Central memory CD4-positive, alpha-beta T cell (primary cell): ENCODE measurements around the gene ASTN2.
"Not testable (repeated sequence)": the region's sequence is repeated elsewhere in the genome, so short reads cannot be mapped to it uniquely, and the experiment has no call there.

Source experiments
- DNase-seq: peaks from one replicate; pipeline ENCODE4 v3.0.0; 2022

The ASTN2 gene

DNA sequence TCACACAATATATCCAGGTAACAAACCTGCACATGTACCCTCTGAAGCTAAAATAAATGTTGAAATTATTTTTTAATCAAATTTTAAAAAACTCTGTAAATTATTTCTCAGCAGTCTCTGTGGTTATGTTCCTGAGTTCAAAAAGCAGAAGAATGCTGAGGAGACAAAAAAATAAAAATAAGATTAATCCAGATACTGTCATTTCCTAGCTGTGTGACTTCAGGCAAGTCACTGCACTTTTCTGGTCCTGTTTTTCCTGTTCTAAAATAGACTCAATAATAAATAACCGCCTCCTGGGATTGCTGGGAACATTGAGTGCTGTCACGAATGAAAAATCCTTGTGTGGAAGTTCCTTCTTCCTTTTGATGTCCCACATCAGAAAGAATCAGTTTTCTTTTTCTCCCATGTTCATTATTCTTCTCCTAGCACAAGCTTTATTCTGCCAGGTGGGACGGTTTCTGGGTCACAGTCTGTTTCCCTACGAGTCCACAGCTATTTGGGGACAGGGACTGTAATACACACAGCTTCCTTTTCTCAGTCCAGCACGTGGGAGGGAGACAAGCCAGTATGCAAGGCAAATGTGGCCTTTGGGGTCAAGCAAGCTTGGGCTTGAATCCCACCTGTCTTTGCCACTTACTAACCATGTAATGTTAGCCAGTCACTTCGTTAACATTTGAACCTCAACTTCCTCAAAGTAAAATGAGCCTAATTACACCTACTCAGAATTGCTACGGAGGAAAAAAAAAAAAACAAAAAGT lies 570.8 kb downstream of the ASTN2 start:
- DNase-seq = no peak

DNA sequence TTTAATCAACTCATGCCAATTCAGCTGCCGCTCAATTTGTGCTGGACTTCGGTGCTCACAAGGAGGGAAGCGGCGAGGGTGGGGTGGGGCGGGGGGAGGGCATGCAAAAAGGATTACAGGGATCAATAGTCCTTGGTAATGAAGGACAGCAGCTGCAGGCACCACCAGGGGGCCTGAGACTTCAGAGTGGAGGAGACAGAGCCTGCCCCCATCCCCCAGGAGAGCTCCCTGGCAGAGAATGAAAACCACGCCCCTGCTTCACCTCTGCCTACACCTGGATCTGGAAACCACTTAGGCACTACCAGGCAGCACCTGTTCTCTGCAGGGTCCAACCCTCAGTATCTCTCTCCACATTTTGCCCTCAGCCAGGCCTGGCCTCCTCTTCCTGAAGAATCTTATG lies 572.2 kb downstream of the ASTN2 start:
- no peak for DNase-seq

DNA sequence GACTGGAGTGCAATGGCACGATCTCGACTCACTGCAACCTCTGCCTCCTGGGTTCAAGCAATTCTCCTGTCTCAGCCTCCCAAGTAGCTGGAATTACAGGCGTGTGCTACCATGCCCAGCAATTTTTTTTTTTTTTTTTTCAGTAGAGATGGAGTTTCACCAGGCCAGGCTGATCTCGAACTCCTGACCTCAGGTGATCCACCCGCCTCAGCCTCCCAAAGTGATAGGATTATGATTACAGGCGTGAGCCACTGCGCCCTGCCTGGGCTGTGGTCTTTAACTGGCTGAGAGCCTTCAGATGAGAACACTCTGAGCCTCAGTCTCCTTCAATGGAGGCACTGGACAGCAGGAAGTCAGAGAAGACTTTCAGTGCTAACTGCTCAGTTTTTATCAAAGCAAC lies 576.4 kb downstream of the ASTN2 start:
- DNase-seq = not testable (repeated sequence)

DNA sequence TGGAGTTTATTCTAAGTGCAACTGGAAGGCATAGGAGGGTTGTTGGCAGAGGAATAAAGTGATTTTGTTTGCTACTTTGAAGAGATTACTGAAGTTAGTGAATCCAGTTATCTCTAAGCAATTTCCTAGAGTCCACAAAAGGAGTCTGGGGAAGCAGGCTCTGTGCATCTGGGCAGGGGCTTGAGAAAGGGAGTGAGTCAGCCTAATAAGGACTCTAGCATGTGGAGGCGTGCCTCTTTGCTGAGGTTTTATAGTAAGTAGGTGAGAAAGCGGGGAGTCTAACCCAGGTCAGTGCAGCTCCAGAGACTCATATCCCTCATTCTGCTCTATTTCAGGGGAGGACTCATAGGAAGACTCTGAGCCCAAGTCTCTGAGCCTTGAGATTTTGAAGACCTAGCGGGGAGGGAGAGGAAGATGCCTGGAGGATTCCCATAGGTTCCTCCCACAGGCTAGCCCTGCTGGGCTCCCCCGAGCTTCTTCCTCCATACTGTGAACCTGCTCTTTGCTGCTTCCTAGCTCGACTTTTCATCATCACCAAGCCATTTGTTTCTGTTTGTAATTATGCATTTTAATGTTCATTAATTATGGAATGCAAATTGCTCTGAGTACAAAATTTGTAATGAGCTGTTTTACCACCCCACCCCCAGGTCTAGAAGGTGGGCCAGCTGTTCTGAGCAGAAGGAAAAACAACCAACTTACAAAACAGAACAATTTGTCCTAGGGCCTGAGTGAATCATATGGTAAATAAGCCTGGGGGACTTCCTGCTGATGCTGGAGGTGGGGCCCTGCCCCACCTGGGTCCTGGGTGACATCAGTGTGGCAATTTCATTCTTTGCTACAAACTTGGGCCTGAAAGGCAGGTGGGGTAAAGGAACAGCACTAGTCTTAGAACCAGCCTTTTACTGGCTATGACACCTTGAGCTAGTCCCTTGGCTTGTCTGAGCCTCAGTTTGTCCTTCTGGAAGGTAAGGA lies 577.6 kb downstream of the ASTN2 start:
- DNase-seq = no peak

DNA sequence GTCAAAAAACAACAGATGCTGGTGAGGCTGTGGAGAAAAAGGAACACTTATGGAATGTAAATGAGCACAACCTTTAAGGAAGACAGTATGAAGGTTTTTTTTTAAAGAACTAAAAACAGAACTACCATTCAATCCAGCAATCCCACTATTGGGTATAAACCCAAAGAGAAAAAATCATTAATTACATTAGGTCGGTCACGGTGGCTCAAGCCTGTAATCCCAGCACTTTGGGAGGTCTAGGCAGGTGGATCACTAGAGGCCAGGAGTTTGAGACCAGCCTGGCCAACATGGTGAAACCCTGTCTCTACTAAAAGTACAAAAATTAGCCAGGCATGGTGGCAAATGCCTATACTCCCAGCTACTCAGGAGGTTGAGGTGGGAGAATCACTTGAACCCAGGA lies 584.5 kb downstream of the ASTN2 start:
- not testable (repeated sequence) for DNase-seq

DNA sequence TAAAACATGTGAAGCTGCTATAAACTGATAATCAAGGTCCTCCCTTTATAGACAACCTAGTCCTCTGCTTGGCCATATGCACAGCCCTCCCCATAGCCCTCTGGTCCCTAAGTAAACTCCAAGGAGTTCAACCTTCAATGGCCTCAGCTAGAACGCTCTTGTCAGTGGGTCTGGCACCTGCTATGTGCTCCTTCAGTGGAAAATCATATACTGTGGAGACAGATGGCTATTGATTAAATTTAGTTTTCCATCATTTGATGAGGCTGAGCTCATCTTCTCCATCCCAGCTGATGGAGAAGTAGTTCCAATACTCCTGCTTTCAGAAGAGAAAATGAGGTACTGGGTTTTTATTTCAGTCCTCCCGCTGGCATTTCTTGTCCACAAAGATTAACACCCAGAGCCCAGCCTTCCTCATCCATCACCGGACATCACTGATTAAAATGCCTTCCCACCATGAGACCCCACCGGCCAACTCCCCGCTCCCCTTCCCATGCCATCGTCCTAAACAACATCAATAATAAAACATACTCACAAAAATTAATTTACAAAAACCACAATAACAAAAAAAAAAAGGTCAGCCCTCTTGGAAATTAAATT lies 593.1 kb downstream of the ASTN2 start:
- DNase-seq = no peak

DNA sequence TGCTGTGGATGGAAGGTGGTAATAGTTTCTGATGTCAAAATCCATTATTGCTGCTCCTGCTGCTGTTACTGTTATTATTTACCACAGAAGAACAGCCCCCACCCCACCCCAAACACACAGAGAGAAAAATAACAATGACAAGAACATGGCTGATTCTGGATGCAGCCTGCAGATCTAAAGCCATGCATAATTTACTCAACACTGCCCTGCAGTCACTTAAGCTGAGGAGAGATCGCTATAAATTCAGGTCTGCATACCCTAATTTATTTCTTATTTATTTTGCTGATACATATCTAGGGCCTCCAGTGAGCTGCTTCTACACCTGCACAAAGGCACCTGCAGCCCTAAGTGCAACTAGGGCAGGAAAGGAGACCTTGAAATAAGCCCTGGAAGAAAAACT lies 595.7 kb downstream of the ASTN2 start:
- no peak for DNase-seq

DNA sequence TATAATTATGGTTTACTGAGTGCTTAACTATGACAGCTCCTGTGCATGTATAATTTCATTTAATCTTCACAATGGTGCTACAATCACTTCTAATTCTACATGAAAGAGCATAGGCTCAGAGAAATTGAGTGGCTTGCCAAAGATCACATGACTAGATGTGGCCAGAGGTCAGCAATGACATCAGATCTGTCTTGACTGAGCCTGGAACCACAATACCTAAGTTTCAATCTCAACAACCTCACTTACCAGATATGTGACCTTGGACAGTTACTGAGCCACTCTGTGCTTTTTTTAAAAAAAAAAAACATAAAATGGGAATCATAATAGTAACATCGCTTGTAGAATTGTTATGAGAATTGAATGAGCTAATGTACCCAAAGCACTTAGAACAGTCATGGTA lies 597.1 kb downstream of the ASTN2 start:
- DNase-seq = no peak

DNA sequence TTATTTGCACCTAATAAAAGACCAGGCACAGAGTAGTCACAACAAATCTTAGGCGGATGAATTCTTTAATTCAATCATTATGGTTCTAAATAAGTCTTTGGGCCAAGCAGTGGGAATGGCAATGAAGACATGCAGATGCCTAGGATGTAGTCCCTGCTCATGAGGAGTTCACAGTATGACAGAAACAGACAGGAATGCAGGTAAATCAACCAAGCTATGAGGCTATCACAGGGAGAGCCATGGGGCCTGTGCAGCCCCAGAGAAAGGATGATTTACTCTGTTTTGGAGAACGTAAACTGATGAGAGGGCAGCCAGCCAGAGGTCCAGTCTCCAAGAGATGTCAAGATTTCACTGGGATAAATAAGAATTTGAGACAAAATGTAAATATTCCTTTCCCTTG lies 598.4 kb downstream of the ASTN2 start:
- no peak for DNase-seq

DNA sequence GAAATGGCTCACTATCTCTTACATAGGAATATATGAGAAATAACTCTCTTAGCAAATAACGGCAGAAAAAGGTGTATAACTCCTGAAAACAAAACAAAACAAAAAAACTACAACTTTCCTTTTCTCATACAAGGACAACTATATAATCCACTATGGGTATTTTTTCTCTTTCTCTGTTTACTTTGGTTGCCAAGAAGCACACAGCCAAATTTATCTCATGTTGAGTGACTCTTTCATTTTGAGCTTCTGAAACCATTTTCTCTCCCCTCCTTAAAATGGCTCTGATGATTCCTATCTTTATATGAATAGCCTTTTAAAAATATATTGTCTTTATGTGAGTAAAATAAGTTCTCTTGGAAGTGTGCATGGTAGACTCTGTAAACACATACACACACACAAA lies 599.0 kb downstream of the ASTN2 start:
- DNase-seq = no peak

DNA sequence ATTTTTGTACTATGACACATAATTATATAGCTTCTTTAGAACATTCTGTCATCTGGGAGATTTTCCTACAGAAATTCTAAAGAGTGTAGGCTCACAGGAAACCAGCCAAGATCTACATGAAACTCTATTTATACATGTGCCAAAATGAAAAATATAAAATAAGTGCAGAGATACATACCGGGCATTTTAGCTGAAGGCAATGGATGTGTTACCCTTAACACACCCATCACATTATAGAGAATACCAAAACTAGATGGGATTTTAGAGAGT lies 601.9 kb downstream of the ASTN2 start:
- DNase-seq = no peak

DNA sequence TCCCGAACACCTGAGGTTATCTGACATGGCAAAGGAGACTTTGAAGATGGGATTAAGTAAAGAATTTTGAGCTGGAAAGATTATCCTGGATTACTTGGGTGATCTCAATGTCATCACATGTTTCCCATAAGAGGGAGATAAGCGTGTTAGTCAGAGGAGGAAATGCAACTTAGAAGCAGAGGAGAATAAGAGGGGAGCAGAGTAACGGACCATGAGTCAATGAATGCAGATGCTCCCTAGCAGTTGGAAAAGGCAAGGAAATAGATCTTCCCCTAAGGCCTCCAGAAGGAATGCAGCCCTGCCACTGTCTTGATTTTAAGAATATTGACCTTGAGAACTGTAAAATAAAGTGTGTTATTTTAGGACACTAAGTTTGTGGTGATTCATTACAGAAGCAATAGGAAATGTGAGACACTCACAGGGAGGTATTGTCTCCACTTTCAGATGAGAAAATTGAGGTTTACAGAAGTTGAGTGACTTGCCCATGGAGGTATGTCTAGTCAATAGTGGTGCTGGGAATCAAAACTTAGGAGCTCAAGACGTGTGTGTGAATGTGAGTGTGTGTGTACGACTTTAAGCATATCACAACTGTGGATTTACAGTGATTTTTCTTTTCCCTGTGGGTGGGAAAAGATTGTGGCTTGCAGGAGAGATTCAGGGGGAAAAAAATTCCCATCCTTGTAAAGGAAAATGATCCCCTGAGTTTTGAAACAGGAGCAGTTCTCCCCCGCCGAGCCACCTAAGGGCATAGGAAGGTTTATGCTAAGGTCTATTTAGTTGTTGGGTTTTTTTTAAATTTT lies 602.4 kb downstream of the ASTN2 start:
- no peak for DNase-seq

DNA sequence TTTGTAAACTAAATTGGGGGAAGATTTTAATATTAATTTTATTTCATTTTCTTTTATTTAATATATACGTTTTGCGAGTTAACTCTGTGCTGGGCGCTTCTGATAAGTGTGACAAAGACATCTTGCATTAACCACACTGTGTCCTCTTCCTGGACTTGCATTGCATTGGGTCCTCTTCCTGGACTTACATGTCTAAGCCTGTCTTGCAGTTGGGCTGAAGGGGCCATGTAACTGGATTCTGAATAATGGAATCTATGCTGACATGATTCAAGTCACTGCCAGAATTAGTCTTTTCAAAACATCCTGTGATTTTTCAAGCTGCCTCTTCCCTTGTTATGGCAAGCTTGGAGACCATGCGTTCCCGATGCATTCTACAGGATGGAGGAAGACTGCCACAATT lies 605.2 kb downstream of the ASTN2 start:
- DNase-seq = no peak

DNA sequence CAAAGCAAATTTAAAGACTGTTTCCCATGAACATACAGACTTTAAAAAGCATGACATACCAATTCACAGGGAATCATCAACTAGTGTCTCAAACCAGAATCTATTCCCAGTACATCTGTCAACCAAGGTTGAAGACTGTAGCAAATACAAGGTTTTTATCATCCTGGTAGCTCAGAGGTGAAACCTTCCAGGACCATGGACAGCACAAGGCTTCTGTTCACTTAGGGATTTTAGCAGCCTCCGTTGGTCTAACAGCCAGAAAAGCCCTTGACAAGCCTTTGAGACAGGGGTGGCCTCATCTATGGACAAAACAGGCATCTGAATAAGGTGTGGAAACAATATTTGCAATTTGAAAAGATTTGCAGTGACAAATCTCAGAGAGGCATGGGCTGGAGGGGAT lies 608.8 kb downstream of the ASTN2 start:
- DNase-seq = no peak

DNA sequence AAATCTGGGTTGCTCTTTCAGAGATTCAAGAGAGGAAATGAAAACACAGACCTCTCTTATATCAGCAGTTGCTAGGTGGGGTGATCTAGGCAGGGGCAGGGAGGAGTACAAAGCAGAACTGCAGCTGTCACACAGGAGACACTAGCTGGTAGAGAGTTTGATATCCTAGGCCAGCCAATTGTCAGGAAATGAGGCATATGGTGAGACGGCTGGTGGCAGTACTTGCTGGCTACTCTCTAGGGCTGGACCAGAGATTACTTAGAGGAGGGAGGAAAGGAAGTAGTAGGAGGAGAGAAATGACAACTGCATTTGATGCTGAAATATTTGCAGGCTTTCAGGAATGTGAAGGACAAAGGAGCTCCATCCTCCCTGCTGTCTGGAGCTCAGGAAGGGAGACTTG lies 614.0 kb downstream of the ASTN2 start:
- no peak for DNase-seq

DNA sequence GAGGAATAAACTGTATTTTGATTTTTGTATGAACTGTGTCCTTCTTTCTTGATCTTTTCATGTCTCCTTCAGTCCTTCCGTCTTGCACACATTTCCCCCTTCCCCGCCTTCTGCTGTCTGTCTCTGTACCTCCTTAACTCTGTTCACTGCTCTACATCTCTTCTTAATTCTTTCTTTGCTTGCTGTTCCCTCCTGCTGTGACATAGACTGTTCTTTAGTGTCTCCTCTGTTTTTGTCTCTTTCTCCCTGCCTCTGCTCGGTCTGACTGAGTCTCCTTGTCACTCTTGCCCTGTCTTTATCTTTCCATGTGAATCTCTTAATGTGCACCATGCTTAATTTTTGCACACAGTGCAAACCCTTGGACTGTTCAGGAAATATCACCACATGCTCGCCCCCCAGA lies 614.8 kb downstream of the ASTN2 start:
- no peak for DNase-seq

DNA sequence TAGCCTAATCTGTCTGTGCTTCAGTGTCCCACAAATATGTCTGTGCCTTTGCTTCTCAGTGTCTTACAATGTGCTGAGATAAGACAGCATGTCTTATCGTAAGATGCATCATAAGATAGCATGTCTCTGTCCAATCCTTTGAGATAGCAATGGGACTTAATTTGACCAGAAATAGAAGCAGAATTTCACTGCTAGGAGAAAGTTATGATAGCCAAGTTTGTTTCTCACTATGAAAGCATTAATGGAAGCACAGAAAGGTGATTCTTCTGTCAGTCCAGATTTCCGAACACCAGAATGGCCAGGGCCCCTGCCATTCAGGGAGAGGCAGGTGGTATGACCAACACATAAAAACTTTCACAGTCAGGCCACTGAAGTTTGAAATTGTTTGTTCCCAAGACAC lies 616.3 kb downstream of the ASTN2 start:
- no peak for DNase-seq

DNA sequence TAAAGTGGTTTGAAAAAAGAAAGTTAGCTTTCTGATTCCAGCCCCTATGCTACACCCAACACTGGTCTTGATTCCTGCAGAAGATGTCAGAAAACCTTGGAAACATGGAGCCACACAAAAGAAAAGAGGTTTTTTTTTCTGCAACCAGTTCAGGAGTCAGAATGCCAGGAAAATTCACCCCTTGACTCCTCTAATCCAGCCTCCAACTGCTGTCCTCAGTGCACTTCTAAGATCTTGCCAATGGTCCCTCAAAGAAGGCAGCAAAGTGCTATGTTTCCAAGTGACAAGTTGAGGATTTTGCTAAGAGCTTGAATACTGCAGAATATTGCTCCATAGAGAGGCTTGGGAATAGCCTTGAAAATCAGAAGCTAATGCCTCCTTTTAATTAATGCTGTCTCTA lies 617.6 kb downstream of the ASTN2 start:
- no peak for DNase-seq

DNA sequence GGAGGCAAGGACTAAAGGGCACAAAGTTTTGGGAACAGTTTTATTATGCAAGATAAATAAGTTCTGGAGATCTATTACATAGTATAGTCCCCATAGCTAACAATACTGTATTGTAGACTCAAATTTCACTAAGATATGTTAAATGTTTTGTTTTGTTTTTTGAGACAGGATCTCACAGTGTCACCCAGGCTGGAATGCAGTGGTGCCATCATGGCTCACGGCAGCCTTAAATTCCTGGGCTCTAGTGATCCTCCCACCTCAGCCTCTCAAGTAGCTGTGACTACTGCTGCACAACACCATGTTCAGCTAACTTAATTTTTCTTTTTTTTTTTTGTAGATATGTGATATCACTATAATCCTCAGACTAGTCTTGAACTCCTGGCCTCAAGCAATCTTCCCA lies 618.2 kb downstream of the ASTN2 start:
- DNase-seq = no peak

DNA sequence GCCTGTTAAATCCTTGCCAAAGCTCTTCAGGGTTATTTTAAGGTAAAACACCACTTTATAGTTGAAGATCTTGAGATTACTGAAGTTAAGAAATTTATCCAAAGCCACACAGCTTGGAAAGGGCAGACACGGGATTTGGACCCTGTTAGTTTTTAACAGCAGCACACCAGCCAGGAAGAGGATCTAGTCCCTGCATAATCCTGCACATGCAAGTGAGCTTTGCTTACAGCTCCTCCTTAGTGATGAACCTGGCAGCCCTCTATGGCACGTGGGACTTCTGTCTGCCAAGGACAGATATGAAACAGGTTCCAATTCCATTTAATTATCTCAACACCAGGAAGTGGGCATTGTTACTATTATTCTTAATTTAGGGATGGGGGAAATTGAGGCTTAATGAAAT lies 619.0 kb downstream of the ASTN2 start:
- DNase-seq = no peak

DNA sequence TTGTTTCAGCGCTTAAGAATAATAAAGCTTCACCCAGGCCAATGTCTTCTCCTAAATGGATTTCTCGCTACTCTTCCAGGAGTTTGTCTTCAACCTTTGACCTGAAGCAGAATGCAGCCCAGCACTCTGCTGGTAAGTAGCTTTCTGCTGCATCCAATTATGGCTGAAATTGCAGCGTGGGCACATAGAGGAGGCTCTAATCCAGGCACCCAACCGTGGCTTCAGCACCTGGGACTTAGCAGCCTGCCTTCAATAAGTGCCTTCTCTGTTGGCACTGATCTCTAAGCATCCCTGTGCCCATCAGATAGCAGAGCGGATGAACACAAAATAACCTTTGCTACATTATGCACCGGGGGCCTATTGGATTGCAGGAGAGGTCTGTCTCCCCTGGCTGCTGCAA lies 622.6 kb downstream of the ASTN2 start:
- no peak for DNase-seq

DNA sequence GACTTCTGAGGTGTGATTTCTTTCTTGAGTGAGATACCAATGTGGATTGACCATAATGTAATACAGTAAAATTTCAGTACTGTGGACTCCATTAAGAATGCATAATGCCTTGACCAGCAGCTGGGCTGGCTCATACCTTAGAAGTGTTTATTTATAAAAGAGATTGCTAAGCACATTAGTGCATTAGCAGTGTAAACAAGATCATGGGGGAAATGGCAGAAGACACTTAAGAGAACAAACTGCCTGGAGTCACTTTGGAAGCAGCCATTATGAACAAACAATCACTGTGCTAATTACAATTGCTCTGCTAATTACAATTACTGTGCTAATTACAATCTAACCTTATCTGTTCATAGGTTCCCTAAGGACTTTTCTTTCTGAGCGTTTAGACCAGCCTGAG lies 623.5 kb downstream of the ASTN2 start:
- DNase-seq = no peak

DNA sequence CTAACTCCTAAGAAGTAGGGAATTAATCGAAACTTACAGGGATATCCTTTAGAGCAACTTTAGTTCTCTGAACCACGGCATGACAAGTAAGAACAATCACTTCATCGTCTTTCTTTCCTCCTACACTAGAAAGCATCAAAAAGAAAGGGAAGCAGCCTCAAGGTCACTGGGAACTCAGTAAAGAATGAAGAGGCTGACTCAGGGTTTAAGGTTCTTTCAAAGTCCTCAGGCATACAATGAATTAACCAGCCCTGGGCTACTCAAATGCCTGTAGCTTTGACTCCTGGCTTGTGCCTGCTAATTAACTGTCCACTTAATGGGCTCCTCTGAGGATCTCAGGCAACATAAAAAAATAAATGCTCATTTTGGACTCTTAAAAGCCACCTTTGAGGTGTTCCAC lies 625.8 kb downstream of the ASTN2 start:
- no peak for DNase-seq
